ENCODE measurements around the gene MYO1C.

MYO1C gene

GRCh38 chr17:1506649-1507267 lies 14.3 kb upstream of the MYO1C start:
- DNase-seq, result no peak

- no peak for DNase-seq
Measured at GRCh38 chr17:1505586-1505985, 13.1 kb upstream of the MYO1C start.

GRCh38 chr17:1504866-1505265 lies 12.4 kb upstream of the MYO1C start:
- no peak for DNase-seq

GRCh38 chr17:1503699-1504098 lies 11.2 kb upstream of the MYO1C start:
- no peak for DNase-seq

- no peak for DNase-seq
Measured at GRCh38 chr17:1498869-1499268, 6.4 kb upstream of the MYO1C start.

GRCh38 chr17:1498233-1498632 lies 5.7 kb upstream of the MYO1C start:
- DNase-seq, result no peak

GRCh38 chr17:1497831-1498230 lies 5.3 kb upstream of the MYO1C start:
- DNase-seq, result no peak

- no peak for DNase-seq
Measured at GRCh38 chr17:1496869-1497268, 4.4 kb upstream of the MYO1C start.

GRCh38 chr17:1495265-1495989 lies 2.9 kb upstream of the MYO1C start:
- no peak for DNase-seq

GRCh38 chr17:1494736-1495253 lies 2.3 kb upstream of the MYO1C start:
- DNase-seq, result no peak

- DNase-seq, result no peak
Measured at GRCh38 chr17:1494203-1494602, 1.7 kb upstream of the MYO1C start.

GRCh38 chr17:1493291-1493980 lies 950 bp upstream of the MYO1C start:
- DNase-seq, result no peak

- peak in 3 of 5 donors; percentile 34 to 57 (median 43) for DNase-seq
Measured at GRCh38 chr17:1491443-1492248, 840 bp downstream of the MYO1C start.

- DNase-seq, result peak; percentile 36 to 65 (median 54)
Measured at GRCh38 chr17:1490643-1491442, 1.6 kb downstream of the MYO1C start.

- DNase-seq, result no peak
Measured at GRCh38 chr17:1488826-1489270, 3.6 kb downstream of the MYO1C start.

- DNase-seq, result peak; percentile 58 to 74 (median 68)
Measured at GRCh38 chr17:1487939-1488825, 4.3 kb downstream of the MYO1C start.

- DNase-seq, result peak; percentile 62 to 76 (median 71)
Measured at GRCh38 chr17:1486802-1487695, 5.4 kb downstream of the MYO1C start.

- DNase-seq, result peak; percentile 53 to 75 (median 56)
Measured at GRCh38 chr17:1485423-1486376, 6.8 kb downstream of the MYO1C start.
